GM18951 (cell line): ENCODE data around the gene RDM1.

Experiments used
- POLR2A ChIP-seq: IDR thresholded peaks from 4 replicates; pipeline ENCODE4 v1.6.1; 2011; ENCODE audit warnings: mild to moderate bottlenecking; ENCODE audit not compliant: insufficient read length, insufficient read depth; ENCODE audit errors: extremely low read depth
- in situ Hi-C: fragments of 300-500 bp; cut with MboI; formaldehyde crosslinking; loops from one replicate; pipeline ENCODE4 v1.12.0; 2022; ENCODE audit warnings: low sequenced_read_pairs, mixed read lengths, inconsistent platforms; ENCODE audit not compliant: unreplicated experiment

RDM1 gene

DNA sequence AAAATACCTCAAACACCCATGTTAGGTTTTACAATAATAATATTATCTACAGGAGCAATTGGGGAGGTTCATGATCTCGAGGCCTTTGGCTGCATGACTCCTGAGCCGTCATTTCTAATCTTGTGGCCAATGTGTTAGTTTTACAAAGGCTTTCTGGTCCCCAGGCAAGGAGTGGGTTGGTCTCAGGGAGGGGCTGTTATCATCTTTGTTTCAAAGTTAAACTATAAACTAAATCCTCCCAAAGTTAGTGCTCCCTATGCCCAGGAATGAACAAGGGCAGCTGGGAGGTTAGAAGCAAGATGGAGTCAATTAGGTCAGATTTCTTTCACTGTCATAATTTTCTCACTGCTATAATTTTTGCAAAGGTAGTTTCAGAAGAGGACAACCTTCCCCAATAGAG, 41.3 kb downstream of the RDM1 start:
- TF ChIP-seq POLR2A = no peak
- in situ Hi-C loops = no loop called here

DNA sequence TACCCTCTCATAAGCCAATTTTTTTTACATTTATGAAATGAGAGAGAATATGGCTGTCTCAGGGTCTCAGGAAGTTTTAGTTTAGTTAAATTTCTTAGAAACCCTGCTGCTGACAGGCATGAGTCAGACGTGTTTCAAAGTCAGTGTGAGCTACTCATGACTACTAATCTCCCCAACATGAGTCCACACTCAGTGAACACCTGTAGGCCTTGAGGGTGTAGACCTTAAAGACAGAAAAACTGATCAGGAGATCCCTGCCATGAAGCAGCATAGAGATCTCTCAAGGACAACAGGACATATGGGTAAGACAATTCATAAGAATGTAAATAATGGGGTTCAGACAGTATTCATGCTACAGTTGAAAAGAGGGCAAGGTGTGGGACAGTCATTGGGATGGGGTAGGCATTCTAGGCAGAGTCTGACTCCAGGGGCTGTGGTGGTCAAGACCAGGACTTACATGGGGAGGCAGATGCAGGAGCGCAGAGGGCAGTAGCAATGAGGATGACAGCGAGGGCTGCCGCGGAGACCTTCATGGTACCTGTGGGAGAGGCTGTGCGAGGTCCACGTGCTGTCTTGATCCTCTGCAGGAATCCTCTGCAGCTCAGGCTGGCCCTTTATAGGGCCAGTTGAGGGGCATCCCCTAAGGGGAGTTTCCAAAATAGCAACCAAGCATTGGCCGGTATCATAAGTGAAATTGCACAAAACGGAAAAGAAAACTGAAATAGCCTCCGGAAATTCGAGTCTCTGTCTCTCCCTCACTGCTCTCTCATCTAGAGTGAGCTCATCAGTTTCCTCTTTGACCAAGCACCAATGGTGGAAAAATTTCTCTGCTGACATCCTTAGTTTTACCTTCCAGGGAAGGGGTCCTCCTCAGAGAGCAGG, 50.6 kb downstream of the RDM1 start, which contains the start of gene CCL5:
CCL5 (minus strand) TSS at position 588 of the 882 bp plus-strand sequence.
- in situ Hi-C loops = no loop called here
- peak; percentile 80 for TF ChIP-seq POLR2A

DNA sequence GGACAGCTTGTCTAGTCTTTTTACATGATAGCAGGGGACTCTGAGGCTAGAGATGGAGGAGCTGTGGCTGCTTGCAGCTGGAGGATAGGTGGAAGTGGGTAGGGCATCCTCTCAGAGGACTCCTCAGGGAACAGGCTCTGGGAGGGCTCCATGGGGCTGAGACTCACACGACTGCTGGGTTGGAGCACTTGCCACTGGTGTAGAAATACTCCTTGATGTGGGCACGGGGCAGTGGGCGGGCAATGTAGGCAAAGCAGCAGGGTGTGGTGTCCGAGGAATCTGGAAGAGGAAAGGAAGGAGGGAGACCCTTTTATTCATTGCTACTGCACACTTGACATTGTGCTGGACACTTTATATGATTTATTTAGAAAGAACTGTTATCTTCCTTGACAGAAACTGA, 52.2 kb downstream of the RDM1 start:
- in situ Hi-C loops = no loop called here
- TF ChIP-seq POLR2A = no peak

DNA sequence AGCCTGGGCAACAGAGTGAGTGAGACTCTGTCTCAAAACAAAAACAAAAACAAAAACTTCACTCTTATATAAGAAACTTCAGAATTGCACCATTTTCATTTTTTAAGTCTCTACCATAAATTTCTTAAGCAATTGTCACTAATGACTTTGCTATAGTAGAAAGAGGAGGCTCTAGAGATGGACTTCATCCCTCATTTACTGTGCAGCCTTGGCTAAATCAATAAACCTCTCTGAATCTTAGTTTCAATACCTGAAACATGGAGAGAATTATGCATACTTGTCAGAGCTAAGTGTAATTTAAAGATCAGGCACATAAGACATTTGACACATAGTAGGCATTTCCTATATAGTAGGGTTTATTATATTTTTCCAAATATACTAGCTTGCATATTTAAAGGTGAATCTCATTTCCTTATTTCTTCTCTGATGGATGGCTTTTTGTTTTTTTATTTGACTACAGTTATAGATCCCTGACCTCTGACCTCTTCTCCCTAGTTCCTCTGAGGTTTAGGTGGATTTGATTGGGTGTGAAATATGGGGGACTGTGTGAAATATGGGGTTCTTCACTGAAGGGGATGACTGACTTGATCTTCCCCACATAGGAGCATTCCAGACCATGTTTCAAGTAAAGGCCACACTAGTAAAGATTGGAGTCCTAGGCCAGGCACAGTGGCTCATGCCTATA, 53.1 kb downstream of the RDM1 start:
- TF ChIP-seq POLR2A = no peak
- in situ Hi-C loops = no loop called here

DNA sequence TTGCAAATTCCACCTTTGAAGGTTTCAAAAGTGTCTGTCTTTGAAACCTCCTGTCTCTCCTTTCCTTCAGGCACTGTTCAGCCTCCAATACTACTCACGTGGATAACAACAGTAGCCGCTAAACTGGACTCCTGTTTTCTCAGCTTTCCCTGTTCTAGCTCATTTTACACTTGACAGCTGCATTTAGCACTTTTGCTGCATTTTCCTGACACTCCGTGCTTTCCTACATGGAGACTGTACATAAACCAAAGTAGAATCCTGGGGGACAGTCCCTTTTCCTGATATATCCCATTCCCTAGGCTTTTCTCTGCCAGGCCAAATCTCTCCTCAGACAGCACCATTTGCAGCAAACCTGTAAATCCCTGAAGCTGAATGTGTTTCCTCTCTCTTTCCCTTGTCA, 54.0 kb downstream of the RDM1 start:
- in situ Hi-C loops = no loop called here
- no peak for TF ChIP-seq POLR2A

DNA sequence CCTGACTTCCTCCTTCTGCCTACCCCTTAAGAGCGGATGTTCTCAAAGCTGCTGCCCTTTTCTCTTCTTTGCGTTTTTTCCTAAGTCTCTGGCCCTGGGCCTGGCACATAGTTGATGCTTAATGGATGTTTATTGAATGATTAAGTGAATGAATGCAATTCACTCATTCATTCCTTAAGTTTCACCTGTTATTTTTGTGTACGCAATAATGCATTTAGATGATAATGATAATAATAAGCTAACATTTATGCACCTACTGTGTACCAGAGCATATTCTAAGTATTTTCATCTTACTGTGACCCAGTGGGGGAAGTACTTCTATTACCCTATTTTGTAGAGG, 54.8 kb downstream of the RDM1 start:
- TF ChIP-seq POLR2A = no peak
- in situ Hi-C loops = no loop called here

DNA sequence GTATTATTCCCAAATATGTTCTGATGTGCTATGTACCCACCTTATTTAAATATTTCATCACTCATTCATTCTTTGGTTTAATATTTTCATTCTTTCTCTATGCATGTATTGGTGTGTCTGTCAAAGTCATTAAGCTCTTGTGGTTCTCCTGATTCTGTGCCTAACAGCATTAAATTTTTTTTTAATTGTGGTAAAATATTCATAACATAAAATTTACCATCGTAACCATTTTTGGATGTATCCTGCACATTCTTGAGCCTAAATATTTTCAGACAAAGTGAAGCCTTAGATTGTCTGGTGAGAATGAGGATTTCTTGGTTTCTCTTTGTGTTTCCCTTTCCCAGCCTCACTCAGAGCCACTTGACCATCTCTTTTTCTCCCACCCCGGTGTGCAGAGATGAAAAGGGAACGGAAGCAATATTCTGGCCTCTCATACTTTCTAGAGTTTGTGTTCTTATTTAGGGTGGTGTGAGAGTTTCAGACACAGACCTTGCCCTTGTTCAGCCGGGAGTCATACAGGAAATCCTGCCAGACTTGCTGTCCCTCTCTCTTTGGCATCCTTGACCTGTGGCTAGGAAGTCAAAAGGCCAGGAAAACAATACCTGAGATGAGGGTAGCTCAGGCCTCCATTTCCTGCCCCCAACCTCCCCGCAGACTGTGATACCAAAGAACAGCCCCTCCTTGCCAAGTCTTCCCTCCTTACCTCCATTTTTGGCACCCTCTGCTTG, 55.3 kb downstream of the RDM1 start:
- in situ Hi-C loops = no loop called here
- TF ChIP-seq POLR2A = no peak

DNA sequence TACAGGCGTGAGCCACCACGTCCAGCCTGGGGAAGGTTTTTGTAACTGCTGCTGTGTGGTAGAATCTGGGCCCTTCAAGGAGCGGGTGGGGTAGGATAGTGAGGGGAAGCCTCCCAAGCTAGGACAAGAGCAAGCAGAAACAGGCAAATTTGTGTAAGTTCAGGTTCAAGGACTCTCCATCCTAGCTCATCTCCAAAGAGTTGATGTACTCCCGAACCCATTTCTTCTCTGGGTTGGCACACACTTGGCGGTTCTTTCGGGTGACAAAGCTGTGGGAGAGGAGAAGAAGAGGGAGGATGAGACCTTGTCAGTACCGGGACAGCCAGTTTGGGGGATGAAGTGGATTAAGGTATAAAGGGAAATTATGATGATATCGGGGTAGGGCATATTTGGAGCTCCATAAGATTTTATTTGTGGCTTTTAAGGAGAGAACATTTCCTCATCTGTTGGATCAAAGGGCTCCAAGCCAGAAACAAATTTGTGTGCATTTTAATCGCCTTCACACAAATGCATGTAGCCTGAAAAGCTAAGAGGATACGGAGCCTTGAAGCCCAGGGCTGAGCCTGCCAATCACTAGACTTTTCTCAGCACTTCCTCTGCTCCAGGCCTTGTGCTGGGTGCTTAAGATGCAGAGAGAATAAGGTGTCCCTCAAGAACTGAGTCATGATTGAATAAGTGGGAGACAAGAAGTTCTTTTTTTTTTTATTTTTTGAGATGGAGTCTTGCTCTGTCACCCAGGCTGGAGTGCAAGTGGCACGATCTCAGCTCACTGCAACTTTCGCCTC, 58.2 kb downstream of the RDM1 start:
- in situ Hi-C loops = no loop called here

DNA sequence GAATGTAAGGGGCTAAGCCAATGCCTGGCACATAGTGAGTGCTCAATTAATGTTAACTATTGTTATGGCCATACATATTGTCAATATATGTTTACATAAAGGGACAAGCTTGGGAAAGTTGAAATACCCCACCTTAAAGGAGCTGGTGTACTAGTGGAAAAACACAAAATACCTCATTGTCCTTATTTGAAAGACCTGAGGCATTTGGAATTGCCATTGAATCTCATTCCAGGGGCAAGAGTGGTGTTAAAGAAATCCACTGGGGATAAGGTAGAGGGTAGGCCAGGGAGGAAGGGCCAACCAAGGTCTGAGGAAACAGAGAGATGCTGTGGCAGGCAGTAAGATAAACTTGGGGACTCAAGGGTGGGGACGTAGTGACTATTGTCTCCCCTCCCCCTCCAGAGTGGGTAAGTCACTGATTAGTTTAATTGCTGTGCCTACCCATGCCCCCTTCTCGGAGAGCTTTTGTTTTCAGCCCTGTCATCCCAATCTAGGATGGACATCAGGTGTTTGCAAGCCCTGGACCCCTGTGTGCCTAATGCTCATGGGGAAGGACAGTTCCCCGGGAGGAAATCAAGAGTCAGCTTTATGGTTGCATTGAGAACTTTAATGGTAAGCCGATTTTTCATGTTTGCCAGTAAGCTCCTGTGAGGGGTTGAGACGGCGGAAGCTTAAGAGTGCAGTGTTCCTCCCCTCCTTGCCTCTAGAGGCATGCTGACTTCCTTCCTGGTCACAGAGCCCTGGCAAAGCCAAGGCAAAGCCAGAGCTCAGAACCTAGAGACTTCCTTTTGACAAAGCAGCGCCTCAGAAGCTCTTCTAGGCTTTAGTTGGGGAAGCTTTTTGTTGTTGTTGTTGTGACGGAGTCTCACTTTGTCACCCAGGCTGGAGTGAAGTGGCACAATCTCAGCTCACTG, 59.4 kb downstream of the RDM1 start:
- TF ChIP-seq POLR2A = no peak
- in situ Hi-C loops = no loop called here

More for the DNA sequence above, 58.2 kb downstream of the RDM1 start:
- TF ChIP-seq POLR2A = no peak

DNA sequence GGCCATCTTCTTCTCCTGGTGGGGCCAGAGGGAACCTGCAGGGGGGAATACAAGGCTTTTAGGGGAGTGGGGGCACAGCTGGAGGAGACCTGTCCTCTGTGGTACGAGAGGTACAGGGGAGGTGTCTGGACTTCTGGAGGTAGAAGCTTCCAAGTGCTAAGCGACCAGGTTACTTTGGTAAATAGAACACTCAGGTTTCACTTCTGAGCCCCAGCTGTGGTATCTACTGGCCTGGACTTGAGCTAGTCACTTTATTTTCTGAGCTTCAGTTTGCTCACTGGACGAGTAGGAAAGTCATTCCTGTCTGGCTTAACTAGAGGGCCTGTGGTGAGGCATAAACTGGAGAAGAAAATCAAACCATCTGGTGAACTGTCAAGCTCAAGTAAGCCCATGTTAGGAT, 61.8 kb downstream of the RDM1 start, which contains the start of gene HEATR9:
HEATR9 (minus strand) TSS at position 155 of the 400 bp plus-strand sequence; CDS start at position 6, 149 bp downstream.
- in situ Hi-C loops = no loop called here

More for the DNA sequence above, 61.8 kb downstream of the RDM1 start, which contains the start of gene HEATR9:
- no peak for TF ChIP-seq POLR2A
